HG02588 (cell line): ENCODE measurements around the gene TRIM71.
"Not testable (repeated sequence)": the region's sequence is repeated elsewhere in the genome, so short reads cannot be mapped to it uniquely, and the experiment has no call there.

Experiments used
- ATAC-seq: cut with Tn5 transposase; IDR thresholded peaks from one replicate; pipeline ENCODE4 v1.9.1; 2021; ENCODE audit warnings: mild to moderate bottlenecking, moderate library complexity; ENCODE audit not compliant: unreplicated experiment

TRIM71 gene

DNA sequence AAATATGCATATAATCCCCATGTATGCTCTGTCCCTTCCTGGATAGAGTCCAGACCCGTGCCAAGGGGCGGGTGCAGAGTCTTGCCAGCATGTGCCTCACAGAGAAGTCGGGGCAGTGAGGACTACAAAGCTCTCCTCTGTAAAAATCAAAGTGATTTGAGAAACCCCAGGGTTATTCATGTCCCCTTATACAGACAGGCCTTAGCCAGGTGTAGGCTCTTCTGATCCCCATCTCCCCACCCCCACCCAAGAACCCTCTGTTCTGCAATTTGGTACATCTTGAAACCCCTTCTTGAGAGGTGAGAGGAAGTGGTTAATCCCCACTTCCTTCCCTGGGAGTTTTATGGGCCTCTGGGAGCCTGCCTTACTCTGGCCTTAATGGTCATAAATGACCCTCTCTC is 24.7 kb downstream of the TRIM71 start:
- no peak for ATAC-seq

DNA sequence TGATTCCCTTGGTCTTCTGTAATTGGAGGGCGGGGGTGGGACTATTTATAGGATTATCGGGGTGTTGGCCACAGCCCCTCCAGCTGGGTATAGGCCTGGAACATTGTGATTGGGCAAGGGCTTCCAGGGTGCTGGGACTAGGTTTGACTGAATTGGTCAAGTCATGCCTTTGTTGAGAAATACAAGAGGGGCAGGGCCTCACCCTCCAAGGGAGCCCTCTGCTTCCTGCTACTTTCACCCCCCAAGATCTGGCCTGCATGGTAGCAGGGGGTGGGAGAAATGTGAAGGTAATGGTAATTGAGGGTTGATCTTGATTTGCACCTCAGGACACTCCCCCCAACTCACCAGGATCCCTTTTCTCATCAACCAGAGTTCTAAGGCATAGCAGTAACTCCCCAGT is 25.2 kb downstream of the TRIM71 start:
- ATAC-seq, result no peak

DNA sequence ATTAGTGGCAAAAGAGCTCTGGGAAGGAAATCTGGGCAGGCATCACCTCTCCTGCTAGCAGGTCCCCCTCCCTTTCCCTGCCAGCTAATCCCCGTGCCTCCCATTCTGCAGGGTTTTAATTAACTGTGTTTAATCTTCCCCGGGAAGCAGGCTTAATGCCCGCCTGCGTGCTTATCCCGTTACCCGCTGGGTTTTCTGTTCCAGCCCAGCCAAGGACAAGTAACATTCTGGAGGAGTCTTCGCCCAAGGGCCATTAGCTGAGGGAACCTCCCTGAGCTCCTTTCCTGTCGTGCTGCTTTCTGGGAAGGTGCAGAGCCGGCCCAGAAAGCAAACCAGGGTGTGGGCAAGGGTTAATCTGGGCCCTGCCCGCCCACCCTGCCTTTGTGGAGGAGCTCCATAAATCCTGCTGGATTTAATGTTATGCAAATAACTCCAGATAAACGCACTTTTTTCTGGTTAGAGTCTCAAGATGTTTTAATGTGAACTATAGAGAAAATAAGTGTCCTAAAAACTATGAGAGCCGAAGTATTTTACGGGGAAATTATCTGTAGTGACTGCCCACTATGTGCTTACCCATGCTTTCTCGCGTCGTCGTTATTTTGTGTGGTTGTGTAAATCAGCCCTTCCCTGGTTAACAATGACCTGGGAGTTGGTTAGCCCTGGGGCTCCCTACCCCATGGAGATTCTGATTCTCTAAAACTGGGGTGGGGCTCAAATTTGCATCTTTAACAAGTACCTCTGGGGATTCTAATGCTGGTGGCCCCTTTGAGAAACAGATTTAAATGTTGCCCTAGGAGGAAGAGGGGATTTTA is 25.9 kb downstream of the TRIM71 start:
- ATAC-seq, result no peak

DNA sequence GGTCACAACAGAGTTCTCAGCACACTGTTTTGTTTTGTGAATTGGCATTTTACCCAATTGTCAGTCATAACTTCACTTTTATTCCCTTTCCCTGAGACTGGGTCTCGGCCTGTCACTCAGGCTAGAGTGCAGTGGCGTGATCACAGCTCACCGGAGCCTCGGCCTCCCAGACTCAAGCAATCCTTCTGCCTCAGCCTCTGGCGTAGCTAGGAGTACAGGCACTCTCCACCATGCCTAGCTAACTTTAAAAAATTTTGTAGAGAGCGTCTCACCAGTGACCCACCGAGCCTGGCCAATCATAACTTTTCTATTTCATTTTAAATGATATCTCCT is 26.5 kb downstream of the TRIM71 start:
- ATAC-seq, result no peak

DNA sequence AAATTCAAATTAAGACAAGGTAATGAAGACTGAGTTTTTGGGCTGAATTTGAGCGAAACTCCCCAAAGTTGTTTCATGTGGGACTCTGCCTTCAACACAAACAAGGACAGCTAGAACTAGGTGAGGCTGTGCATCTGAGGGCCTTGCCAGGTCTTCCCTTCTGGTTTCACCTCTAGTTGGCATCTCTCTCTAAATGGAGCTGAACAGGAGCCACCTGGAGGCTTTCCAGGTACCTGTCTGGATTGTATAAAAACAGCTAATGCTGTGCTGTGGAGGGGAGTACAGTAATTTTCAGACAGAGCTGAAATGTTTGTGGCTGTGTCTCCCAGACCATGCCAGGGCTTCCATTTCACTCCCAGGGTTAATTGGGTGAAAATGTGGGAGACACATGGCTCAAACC is 27.1 kb downstream of the TRIM71 start:
- no peak for ATAC-seq

DNA sequence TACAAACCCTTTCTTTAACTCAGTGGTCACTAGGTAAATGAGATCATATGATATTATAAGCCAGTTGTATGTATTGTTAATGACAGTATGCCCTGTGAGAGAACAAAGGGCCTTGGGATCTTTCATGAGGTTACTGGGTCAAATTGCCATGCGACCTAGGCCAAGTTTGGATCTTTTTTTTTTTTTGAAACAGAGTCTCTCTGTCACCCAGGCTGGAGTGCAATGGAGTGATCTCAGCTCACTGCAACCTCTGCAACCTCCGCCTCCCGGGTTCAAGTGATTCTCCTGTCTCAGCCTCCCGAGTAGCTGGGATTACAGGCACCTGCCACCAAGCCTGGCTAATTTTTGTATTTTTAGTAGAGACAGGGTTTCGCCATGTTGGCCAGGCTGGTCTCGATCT is 27.7 kb downstream of the TRIM71 start:
- not testable (repeated sequence) for ATAC-seq

DNA sequence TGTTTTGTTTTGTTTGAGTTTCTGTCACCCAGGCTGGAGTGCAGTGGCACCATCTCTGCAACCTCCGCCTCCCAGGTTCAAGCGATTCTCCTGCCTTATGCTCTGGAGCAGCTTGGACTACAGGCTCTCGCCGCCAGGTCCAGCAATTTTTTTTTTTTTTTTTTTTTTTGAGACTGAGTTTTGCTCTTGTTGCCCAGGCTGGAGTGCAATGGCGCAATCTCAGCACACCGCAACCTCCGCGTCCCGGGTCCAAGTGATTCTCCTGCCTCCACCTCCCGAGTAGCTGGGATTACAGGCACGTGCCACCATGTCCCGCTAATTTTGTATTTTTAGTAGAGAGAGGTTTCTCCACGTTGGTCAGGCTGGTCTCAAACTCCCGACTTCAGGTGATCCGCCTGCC is 29.2 kb downstream of the TRIM71 start:
- not testable (repeated sequence) for ATAC-seq

DNA sequence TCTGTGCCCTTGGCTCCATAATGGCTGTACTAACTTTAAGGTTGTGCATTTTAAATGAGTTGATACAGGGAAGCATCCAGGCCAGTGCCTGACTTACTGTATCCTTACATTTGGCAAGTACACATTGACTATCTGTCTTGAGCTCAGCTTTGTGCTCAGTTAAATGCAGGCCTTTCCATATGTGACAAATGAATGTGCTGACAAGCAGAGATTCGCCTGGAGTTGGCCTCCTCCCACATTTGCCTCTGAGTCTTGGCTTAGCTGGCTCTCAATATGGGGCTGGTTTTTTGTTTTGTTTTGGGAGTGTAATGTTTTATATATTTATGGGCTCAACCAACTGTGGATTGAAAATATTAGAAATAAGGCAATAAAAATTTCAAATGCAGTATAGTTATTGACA is 29.7 kb downstream of the TRIM71 start:
- ATAC-seq, result no peak

DNA sequence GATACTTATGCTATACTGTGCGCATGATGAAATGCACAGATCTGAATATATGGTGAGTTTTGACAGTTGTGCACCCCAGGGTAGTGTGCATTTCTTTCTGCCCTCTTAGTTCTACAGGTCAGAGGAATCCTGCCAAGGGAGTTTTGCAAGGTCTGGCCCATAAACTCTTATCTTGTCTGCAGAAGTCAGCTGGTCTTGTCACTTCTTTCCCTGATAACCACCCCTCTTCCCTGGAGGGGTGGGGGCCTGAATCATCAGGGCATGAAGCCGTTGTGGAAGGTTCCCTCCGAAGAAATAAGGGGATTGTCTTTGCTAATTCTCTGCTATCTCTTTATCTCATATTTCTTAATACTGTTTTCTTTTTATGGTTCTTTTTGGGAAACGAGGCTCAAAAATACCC is 30.4 kb downstream of the TRIM71 start:
- no peak for ATAC-seq

DNA sequence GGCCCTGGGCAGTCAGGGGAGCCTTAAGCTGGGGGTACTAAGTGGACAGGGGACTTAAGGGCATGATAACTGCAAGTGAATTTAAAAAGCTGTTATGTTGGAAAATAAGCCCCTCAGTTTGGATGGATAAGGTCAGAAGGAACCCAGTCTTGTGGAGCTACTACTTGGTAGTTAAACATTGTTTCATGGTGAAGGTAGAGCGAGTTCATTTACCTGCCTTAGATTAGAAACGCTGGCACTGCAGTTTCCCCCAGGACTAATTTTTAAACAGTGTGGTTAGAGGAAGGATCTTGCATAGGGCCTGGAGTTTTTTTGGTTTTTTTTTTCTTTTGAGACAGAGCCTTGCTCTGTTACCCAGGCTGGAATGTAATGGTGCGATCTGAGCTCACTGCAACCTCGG is 31.2 kb downstream of the TRIM71 start:
- ATAC-seq, result no peak

DNA sequence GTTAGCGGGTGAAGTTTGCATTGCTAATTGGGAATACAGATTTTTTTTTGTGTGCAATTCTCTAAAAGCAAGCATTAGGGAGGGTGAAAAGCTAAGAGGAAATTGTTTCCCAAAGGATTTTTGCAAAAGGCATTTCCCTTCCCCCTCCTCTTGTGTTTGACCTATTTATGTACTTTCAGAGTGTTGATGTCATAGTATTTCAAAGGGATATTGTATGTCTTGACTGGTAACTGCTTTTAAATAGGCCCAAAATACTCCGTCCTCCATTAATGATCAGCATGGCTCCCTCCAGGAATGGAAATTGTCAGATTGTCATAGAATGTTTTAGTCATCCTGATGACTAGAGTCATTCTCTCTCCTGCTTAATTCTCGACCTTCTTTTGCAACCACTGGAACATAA is 32.4 kb downstream of the TRIM71 start:
- no peak for ATAC-seq

DNA sequence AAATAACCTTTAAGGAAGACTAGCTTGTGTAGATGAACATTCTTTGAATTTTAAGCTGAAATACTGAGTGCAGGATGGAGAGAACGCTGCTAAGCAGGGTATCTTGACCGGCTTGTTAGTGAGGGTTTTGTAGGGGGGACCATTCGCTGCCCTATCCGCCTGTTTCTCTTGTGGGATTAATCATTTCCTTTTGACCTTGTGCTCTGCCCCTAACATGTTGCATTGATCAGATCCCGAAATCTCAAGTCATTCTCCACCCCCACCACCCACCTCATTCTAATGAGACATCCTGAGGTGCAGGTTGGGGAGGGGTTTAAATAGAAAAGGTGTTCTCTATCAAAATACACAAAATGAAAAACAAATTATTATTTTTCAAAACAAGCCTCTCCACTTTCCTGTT is 32.8 kb downstream of the TRIM71 start:
- no peak for ATAC-seq

DNA sequence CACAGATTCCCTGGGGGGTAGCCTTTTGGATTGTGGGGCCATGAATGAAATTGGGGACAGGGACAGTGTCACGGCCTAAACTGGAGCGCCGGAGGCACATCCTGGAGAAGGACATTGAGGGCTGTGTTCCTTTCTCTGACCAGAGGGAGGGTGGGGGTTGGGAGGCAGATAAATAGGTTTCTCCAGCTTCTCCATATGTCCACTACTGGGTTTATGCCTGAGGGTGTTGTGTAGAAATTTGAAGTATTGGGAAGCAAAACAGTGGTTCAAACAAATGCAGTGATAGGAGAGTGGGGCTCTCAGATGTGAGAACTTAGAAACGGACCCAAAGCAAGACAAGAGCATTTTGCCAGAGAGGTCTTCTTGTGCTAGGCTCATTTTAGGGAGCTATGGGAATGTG is 34.3 kb downstream of the TRIM71 start:
- no peak for ATAC-seq

DNA sequence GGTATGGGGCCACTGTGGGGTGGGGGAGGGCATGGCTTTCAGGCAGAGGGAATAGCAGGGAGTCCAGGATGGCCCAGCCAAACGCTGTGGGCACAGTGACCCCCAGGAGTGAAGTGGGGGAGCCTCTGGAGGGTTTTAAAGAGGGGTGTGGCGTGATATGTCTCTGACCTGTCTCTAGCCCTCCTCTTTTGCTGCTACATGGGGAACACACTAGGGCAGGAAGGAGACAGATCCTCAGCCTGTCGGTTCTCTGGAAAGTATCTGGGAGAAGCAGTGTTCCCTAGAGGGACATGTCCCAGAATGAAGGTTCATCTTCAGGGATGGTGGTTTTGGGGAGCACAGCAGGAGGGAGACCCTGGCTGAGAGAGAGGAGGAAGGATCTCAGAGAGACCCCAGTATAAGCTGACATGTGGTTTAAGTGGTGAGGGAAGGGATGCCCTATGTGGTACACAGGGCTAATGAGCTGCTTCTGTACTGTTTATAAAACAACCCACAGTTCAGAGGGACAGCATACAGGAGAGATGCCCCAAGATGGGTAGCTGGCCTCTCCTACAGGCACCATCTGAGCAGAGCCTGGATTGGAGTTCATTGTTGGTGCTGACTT is 37.7 kb downstream of the TRIM71 start:
- no peak for ATAC-seq

DNA sequence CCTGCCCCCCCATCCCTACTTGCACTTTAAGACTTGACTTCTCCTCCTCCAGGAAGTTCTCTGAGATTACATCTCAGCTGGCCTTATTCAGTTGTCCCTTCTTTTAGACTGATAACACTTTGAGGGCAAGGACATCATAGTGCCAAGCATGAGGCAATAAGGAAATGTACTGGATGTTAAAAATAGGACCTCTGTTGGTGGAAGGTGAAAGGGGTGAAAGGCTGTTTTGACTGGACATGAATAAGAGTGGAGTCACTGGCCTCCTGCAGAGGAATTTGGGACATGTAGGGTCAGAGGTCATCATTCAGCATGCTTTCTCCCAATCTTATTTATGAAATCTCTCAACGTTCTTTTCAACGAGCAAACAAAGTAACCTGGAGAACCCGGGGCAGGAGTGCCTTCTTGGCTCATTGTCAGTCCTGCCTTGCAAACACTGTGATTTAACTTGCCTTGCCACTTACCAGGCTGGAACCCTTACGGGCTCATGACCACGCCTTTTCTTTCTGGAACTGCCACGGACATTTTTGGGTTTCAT is 38.6 kb downstream of the TRIM71 start:
- ATAC-seq, result no peak

DNA sequence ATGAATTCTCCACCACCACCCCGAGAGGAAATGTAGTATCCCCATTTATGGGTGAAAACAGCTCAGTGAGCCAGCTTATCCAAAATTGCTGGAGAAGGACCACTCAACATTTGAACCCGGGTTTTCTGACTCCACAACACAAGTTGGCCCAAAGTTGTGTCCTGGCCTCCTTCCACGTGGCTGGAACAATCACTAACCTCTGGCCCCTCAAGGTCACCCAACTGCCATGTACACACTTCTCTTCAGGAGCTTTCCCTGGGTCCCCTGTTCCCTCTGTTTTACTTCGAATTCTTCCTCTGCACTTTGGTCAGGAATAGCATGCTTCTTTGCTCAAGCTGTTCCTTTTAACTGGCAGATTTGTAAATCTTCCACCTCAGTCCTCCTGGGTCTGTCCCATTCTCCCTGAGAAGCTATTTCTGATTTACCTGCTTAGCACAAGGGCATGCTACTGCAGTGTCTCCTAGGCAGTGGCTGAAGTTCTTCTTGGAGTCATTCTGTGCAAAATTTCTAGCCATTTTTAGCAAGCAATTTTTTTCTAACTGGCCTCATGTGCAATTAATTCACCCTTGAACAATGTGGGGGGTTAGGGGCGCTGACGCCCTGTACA is 39.2 kb downstream of the TRIM71 start:
- no peak for ATAC-seq

DNA sequence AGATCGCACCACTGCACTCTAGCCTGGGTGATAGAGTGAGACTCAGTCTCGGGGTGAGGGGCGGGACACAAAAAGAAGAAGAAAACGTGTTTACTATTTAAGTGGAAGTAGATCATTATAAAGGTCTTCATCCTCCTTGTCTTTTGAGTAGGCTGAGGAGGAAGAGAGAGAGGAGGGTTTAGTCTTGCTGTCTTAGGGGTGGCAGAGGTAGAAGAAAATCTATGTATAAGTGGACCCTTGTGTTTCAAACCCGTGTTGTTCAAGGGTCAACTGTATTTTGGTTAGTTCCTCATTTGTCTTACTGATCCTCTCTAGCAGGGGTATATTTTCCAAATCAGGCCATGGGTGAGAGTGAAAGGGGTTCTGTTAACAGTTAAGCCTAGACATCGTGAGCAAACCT is 40.1 kb downstream of the TRIM71 start:
- ATAC-seq, result no peak

DNA sequence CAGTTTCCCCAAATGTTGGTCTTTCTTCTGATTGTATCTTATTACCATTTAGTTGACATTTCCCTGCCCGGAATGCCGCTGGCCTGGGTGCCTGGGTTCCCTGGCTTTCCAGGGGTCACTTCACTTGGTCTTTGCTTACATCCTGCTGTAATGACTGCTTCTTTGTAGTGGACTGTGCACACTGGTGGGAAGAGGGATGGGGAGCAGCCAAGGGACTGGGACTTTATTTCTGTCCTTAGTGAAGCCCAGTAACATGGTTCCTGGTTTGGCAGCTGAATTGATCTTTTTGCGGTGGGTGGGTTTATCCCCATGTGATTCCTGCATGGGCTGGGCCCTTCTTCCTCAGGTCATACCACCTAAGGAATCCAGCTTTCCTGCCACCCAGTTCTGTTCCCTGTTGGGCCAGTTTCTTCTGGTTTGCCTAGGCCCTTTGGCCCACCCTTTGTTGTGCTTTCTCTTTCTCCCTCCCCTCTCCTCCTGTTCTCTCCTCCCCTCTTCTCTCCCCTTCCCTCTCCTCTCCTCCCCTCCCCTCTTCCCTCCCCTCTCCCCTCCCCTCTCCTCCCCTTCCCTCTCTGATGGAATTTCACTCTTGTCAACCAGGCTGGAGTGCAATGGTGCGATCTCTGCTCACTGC is 41.9 kb downstream of the TRIM71 start:
- ATAC-seq, result no peak

DNA sequence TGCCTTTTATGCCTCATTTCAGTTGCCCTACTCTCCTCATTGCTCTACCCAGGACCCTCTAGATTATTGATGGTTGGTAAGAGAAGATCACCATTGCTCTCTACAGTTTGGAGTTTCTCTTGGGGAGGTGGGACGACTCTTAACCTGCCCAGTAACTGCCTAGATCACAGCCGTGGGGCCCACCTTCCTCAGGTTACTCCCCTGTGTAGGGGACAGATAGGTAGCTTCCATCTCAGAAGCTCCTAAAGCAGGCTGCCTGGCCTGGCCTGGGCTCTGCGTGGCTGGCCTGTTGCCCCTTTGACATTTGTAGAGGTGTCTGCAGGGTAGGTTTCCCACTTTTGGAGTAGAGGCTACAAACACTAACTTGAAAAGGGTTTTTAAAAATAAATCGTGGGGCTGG is 42.7 kb downstream of the TRIM71 start:
- no peak for ATAC-seq

DNA sequence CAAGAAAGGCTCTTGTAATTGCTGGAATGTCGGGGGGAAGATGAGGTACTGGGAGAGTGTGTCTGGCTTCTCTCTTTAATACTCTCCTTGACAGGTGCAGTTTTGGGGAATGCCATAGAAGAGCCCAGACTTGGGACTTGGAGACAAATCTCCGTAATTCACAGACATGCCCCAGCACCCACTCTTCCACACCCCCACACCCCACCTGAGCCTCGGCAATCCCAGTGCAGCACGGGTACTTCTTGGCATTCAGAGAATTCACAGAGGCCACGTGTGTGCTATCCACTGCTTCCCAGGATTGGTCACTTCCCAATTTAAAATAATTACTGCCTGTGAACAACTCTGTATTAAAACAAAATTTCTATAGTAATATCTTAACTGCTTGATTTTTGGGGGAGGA is 43.9 kb downstream of the TRIM71 start:
- ATAC-seq, result no peak

DNA sequence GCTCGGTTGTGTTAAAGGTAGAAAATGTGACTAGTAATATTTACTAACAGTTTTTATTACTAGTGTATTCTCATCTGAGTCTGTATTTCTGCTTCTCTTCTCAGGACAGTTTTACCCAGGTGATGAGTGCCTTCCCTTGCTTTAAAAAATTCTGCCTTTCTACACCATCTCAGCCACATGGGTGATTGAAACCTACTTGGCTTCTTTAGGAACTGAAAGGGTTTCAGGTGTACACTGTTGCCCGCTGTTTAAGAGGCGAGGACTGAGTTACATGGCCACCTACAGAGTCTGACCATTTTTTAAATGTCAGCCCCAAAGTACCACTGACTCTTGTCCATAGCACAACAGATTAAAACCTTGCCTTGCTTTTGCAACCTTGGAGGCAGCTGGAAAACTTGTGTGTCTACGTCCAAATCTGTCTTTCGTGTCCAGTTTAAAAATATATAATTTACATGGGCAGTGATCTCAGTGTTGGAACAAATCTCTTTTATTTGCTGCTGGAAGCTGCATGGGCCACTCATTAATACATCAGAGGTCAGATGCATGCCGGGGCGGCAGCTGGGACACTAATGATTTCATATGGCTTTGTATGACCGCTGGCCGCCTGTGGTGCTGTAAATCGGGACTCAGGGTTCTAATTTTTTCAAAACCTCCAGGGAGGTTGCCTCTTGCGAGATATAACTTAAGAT is 44.6 kb downstream of the TRIM71 start:
- ATAC-seq, result no peak
